HG02610 (cell line): ENCODE data around the gene CMTR1.
"Not testable (repeated sequence)": the region's sequence is repeated elsewhere in the genome, so short reads cannot be mapped to it uniquely, and the experiment has no call there.

Source experiments
- ATAC-seq: cut with Tn5 transposase; IDR thresholded peaks from one replicate; pipeline ENCODE4 v1.9.1; 2021; ENCODE audit warnings: mild to moderate bottlenecking, moderate library complexity; ENCODE audit not compliant: unreplicated experiment

Gene CMTR1

DNA sequence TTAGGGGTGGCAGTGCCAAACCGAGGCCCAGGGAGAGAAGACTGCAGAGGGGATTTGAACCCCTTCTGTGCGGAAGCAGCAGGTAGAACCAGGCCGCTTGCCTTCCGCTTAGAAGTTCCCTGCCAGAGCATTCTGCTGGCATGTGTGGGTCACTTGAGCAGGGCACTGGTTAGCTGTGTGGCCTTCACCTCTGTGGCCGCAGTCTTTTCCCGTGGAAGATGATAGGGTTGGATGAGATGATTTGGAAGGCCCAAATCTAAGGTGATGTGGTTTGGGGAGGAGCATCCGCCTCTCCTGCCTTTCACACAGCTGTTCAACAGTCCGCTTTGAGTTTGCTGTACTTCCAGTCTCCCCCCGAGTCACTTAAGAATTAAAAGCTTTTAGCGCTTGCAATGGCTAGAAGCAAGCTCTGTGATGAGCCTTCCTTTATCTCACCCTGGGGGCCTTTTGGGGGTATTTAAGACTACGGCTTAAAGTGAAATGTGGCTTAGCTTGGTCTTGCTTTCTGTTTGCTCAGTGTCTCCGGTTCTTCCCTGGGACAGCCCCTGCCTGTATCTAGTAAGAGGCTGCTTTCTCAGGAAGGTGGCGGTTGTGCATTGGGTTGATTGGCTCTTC lies 743 bp downstream of the CMTR1 start:
- ATAC-seq: peak; percentile 41

DNA sequence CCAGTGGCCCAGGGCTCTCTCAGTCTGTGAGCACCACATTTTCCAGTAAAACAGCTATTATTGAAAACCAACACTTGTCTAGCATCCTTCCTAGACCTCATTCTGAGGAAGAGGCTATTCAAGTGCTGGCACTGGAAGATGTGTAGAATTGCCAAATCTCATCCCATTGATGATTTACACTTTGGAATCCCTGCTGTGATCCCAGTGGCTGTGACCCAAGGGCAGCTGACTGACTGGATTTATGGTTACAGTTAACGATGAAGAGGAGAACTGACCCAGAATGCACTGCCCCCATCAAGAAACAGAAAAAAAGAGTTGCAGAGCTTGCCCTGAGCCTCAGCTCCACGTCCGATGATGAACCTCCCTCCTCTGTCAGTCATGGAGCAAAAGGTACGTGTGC lies 2.4 kb downstream of the CMTR1 start:
- ATAC-seq: no peak

DNA sequence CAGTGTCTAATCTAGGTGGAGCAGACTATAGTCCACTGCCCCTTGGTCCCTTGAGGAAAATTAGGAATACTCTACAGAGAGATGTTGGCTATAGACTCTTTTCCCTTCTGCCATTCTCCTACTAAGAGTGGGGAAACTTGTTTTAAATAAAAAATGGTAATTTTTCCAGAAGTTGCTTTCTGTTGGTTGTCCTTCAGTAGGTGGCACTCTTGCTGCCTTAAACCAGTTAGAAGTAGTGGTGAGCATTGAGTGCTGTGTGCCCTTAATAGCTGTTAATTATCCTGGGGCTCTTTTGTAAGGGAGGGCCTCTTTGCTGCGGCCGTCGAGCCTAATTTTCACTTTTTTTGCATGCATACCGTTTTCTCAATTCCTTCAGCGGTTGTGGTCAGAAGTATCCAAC lies 2.8 kb downstream of the CMTR1 start:
- ATAC-seq: no peak

DNA sequence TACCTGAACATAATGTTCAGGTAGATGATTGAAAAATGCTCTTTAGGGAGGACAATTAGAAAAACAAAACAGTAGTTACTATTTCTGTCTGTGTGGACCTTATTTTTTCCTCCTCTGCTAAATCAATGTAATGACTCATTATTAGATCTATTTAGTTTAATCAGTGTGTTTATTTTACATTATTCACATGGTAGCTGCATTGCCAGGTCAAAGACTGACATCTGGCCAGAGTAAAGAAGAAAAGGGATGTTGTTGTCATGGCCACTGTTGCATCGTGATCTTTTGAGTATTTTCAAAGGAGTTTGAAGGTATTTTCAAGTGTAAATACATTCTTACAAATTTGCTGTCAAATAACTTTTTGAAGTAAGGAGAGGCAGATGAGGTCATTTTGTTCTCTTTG lies 5.9 kb downstream of the CMTR1 start:
- no peak for ATAC-seq

DNA sequence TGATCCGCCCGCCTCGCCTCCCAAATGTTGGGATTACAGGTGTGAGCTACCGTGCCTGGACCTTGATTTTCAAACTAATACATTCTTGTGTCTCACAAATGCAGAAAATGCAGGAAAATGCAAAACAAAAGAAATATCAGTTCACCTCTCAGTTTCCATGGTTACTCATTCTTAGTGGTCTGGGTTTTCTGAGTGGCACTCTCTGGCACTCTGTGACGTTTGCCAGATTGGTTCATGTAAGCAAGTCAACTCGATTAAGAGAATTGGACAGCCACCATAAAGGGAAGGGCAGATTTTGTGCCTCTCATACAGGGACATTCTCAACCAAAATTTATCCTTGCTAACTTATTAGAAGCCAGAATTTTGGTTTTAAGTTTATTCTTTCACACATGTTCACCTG lies 8.6 kb downstream of the CMTR1 start:
- ATAC-seq: no peak

DNA sequence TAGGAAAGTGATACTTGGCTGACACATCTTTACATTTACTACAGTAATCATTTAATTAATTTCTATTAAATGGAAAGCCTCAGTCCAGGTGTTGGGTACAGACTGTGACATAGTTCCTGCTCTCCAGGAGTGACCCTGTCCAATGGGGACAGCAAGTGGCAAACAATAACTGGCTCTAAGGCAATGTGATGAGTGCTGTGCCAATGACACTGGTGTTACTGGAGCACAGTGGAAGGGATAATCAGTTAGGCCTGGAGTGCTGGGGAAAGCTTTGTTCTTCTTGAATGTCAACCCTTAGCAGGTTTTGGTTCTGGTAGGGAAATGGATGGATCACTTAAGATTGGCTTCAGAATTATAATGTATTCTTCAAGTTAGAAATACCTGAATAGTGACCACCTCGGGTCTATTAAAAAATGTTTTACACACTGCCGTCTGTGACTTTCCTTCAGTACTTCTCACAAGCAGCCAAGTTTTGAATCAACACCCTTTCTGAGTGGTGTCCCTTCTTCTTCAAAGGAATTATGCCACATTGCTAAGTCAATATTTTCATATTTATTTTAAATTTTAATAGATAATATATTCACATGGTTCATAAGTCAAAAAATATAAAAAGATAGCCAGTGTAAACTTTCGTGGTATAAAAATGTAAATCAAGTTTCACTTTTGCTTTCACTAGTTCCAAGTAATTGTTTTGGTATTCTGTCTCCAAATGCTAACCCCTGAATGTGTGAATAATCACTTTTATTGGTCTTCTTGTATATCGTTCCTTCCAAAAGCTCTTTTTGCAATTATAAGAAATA lies 9.6 kb downstream of the CMTR1 start:
- no peak for ATAC-seq

DNA sequence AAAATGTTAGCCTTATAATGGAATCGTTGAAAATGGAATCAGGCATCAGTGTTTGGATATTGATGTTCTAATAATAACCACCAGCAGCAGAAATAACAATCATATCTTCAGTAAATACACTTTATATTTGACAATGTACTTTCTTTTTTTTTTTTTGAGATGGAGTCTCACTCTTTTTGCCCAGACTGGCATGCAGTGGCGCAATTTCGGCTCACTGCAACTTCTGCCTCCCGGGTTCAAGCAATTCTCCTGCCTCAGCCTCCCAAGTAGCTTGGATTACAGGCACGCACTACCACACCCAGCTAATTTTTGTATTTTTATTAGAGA lies 10.2 kb downstream of the CMTR1 start:
- ATAC-seq: not testable (repeated sequence)

DNA sequence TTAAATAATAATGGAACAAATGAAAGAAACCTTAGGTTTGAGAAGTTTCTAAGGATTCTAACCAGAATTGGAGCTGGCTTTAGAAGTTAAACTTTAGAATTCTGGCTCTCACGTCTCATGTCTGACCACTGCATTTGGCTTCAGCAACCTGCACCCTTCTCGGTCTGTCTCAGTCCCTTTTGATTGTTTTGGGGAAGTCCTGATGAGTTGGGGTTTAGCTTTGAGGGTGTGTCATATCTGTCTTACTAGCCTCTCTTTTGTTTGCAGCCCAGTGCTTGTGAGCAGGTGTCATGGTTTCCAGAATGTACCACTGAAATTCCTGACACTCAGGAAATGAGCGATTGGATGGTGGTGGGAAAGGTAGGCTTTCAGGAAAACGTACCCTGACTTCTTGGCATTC lies 17.0 kb downstream of the CMTR1 start:
- no peak for ATAC-seq

DNA sequence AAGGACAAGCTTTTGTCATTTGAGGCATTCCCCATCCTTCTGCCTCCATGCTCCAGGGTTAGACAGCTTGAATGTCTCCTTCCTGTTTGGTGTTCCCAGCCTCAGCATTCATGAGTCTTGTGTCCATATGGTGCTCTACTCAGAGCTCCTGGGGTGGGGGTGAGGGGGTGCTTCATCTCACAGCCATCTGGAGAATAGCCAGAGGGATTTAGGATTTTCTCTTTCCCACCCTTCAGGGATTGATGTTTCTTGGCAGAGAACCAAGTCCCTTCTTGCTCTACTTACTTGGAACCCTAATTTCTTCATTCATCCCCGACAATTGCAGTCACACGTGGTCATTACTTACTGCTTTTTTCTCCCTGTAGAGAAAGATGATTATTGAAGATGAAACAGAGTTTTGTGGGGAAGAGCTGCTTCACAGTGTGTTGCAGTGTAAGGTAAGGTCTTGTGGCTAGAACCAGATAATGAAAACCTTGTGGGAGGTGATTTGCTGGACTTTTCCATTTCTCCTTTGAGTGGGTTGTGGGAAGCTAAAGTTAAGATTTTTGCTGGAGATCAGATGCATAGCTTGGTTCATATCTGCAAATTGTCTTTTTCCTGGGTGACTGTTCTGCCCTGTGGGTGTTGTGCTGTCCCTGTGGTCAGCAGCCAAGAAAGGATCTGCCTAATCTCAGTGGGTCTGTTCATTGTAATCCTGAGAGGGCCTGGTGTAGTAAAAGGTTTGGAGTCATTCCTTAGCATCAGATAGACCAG lies 18.6 kb downstream of the CMTR1 start:
- ATAC-seq: no peak

DNA sequence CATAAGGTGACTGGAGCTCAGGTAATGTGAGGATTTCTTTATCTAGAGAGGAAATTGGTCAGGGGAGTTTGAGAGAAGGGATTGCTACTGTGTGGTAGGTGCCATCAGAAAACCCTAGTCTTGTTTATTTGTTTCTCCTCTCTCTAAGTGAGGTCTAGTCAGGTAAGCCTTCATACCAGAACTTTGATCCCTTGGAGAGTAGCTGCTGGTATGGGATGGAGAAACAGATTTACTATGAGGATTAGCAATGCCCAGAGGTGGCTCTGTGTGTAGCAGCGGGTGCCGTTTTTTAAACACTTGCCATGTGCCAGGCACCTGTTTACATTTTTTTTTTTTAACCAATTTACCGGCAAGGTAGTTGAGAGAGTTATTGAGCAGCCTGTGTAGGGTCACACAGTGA lies 19.5 kb downstream of the CMTR1 start:
- no peak for ATAC-seq

DNA sequence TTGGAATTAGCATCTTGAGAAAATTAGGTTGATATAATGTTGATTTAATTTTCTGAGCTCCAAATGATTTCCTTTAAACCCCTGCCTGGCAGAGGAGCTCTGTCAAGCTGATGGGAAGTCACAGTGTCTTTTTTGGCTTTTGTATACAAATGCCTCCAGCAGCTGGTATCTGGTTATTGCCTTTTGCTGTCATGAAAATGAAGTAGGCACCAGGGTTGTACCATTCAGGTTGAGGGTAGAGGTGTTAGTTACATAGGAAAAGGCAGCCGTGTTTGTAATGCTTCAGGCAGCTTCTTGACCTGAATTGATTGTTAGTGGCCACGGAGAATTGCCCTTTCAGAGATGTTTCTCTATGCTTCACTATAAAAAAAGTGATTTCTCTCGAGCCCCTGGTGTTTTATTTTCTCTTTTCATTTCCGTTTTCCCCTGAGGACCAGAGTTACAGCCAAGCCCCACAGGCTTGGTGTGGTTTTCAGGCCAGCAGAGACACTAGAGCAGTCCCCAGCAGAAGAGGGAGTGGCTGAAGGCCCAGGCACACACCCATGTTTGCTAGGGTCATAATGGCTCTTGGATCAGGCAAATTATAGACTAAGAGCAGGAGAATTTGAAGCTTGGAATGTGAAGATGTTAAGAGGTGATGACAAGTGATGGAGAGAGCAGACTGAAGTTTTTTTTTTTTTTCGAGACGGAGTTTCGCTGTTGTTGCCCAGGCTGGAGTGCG lies 21.6 kb downstream of the CMTR1 start:
- no peak for ATAC-seq

DNA sequence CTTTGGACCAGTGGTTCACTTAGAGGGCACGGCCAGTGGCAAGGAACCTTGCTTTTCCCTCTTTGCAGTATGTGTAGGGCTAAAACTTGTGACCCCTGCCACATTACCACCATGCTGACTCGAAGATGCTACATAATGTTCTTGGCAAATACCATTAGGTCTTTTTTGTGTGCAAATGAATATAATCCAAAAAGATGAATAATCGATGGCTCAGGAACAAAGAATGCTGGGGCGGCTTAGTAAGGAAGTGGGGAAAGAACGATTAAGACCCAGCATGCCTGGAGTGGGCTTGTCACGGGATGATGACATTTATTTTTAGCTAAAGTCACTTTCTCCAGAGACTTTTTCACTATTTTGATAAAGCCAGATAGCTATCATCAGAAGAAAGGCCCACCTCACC lies 23.1 kb downstream of the CMTR1 start:
- no peak for ATAC-seq

DNA sequence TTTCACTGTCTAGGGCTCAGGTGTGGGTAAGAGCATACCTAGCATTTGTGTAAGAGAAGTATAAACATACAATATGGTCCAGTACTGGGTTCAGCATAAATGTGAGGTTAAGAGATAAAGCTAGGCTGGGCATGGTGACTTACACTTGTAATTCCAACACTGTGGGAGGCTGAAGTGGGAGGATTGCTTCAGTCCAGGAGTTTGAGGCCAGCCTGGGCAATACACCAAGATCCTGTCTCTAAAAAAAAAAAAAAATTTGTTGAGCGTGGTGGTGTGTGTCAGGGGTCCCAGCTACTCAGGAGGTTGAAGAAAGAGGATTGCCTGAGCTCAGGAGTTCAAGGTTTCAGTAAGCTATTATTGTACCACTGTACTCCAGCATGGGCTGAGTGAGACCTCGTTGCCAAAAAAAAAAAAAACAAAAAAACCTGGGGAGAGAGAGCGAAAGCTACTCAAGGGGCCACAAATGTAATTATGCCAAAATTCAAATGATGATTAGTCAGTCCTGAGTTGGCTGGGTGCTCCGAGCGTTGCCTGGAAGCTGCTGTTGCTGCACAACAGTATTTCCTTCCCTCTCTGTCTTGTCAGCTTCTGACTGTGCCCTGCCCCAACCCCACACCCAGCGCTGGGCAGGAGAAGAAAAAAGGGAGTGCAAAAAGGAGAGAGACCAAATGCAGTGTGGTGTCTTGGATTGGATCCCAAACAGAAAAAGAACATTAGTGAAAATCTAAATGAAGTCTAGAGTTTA lies 24.0 kb downstream of the CMTR1 start:
- ATAC-seq: no peak

DNA sequence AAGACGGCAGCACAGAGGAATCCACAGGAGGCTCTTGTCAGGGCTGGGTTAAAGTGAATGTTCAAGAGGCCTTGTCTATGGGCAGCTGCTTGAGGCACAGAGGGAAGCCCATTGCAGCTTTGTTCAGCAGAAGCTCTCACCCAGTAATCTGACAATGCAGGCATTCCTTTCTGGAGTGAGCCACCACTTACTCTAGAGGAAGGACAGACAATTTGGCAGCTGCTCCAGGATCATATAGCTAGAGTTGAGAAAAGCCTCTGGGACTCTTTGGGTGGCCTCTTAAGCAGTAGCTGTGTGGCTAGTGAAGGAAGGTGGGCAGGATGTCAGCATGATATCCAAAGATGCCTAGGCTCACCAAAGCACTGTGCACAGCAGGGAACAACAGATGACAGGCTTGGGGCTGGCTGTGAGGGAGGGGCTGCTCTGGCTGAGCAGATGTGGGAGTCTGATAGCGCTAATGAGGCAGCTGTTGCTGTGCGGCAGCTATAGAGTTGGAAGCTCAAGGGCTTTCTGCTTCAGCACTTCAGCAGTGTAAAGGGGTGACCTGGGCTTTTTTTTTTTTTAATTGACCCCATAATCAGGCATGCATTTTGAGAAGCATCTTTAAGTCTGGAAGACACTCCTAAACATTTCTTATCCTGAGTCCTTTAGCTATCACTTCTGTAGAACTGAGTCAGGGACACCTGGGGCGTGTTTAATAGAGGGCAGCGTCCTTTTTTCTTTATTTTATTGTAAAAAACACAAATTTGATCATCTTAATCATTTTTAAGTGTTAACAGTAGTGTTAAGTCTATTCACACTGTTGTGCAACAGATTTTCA lies 27.2 kb downstream of the CMTR1 start:
- ATAC-seq: no peak

DNA sequence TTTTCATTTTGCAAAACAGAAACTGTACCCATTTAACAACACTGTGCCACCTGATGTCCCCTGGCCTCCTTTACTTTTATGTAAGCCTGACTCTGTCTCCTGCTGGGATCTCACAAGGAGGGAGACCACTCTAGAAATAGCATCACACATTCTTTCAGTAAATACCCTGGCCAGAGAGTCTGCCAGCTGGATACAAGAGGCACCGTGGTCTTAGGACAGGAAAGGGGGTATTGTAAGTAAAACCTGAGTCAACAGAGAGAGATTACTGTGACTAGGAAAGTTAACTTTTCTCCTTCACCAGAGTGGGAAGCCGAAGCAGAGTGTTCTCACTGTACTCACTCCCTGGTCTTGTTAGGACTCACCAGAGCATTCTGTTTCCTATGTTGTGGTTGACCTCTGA lies 27.8 kb downstream of the CMTR1 start:
- no peak for ATAC-seq

DNA sequence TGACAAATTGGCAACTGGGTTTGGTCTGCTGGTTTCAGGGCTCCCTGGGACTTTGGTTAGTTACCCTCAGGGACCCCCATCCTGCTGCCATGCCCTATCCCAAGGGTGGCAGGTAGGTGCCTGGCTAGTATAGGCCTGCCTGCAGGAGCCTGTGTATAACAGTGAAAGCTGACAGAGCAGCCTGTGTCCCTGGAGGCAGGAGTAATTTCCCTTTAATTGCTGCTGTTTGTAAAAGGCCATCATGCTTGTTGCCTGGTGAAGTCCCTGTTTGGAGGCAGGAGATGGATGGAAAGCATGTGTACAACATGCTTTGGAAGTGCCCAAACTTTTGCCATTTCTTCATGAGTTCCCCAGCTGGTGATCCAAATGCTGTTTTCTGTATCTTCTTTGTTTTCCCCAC lies 30.1 kb downstream of the CMTR1 start:
- ATAC-seq: no peak

DNA sequence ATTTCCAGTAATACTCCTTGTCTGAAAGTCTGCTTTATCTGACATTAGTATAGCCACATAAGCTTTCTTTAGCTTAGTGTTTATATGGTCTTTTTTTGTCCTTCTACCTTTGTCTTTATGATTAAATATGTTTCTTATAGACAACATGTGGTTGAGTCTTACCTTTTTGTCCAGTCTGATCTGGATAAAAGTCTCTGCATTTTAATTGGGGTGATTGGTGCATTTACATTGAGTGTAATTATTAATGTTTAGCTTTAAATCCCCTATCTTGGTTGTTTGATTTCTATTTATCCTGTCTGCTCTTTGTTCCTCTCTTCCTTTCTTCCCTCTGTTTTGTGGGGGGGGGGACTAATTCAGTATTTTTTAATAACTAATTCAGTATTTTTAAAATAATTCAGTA lies 34.7 kb downstream of the CMTR1 start:
- ATAC-seq: no peak

DNA sequence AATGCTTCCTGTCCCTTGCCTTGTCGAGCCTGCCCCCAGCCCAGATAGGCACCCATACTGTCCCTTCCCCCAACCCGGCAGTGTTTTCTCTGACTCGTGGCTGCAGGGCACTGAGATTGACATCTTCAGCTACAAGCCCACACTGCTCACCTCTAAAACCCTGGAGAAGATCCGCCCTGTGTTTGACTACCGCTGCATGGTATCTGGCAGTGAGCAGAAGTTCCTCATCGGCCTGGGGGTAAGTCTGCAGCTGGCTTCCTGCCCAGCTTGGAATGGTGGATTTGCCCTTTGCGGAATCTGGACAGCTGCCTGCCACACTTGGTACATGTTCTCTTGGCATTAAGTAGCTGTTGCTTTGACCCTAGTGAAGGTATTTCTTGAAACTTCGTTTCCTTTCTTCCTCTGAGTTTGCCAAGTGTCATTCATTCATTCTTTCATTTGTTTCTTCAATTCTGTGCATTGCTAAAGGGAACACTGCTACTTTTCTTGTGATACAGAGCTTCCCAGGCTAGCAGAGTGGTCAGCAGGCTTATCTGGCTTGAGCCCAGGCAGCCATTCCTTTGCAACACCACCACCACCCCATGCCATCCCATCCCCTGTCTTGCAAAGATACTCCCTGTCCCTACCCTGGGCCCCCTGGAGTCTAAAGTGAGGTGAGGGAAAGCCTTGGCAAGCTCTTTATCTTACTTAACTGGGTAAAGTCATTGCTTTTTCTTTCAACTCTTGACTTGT lies 40.5 kb downstream of the CMTR1 start:
- no peak for ATAC-seq

DNA sequence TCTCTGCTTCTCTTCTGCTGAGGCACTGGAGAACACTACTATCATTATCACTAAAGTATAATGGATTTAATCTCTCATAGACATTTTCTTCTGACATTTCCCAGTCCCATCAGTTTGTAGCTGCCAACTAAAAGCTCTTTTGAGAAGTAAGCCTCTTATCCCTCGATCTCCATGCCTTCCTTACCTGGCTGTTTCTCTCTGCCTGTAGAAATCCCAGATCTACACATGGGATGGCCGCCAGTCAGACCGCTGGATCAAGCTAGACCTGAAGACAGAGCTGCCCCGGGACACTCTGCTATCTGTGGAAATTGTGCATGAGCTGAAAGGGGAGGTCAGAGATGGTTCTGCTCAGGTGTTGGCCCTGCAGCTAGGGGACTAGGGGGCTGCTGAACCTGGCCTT lies 41.3 kb downstream of the CMTR1 start:
- no peak for ATAC-seq
